ENCODE measurements around the gene FAM117A.
"Not testable (repeated sequence)": the region's sequence is repeated elsewhere in the genome, so short reads cannot be mapped to it uniquely, and the experiment has no call there.

- not testable (repeated sequence) for TF ChIP-seq CTCF, POLR2A (IDR thresholded peaks at IDR 0.05)
Observed at GRCh38 chr17:49758464-49759010, 5.4 kb downstream of the FAM117A start.

Data from lower leg skin (tissue), 3 donors.